DND-41 (cell line): ENCODE results near the gene ZNF398.

ENCODE experiments used
- EZH2 ChIP-seq: IDR thresholded peaks from 3 replicates; pipeline ENCODE4 v1.6.1; 2012; ENCODE audit warnings: borderline replicate concordance, low read depth, mild to moderate bottlenecking, moderate library complexity, low read length, inconsistent platforms; ENCODE audit not compliant: severe bottlenecking
- TF ChIP-seq, protein P1 (sequence below): IDR thresholded peaks from 2 replicates; pipeline ENCODE4 v1.5.1; 2012; ENCODE audit warnings: borderline replicate concordance, low read length, moderate library complexity, mild to moderate bottlenecking; ENCODE audit not compliant: poor library complexity, severe bottlenecking; ENCODE audit errors: extremely low read depth

DNA sequence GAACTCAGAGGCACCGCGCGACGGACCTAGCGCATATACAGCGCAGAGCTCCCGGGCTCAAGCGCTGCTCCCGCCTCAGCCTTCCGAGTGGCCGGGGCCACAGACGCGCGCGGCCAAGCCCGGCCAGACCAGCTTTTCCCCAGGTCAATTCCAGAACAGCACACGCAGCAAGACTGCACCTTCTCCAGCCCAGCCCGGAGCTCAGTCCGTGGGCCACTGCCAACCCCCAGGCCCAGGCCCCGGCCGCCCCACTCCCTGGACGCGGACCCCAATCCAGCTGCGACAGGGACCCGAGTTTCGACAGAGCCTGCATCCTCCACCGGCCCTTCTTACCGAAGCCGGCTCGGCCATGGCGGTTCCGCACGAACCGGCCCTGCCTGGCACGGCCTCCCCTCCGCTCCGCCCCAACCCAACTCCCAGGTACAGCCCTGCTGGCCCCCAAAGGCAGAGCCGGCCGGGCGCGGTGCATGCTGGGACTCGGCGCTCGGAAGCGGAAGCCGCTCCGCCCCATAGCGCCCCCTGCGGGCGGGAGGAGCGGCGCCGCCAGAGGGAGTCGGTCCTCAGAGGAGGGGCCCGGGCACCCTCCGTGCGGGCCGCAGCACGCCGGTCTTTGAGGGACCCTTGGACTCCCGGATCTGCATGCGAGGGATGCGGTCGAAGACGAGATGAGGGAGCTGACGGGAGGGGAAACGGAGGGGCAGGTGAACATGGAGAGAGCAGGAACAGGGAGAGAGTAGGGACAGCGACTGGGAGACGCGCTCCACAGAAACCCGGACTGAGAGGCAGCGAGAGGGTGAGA, 21.2 kb upstream of the ZNF398 start, which contains the start of gene ZNF425:
- TF ChIP-seq, protein P1, sequence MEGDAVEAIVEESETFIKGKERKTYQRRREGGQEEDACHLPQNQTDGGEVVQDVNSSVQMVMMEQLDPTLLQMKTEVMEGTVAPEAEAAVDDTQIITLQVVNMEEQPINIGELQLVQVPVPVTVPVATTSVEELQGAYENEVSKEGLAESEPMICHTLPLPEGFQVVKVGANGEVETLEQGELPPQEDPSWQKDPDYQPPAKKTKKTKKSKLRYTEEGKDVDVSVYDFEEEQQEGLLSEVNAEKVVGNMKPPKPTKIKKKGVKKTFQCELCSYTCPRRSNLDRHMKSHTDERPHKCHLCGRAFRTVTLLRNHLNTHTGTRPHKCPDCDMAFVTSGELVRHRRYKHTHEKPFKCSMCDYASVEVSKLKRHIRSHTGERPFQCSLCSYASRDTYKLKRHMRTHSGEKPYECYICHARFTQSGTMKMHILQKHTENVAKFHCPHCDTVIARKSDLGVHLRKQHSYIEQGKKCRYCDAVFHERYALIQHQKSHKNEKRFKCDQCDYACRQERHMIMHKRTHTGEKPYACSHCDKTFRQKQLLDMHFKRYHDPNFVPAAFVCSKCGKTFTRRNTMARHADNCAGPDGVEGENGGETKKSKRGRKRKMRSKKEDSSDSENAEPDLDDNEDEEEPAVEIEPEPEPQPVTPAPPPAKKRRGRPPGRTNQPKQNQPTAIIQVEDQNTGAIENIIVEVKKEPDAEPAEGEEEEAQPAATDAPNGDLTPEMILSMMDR: peak; percentile 97
- no peak for TF ChIP-seq EZH2
